Endothelial cell of umbilical vein (primary cell): ENCODE results near the gene LRRC61. TPM values are rescaled to one million over a fixed set of nuclear protein-coding genes. Genes with fewer than 3 reads are reported as not detected.

ENCODE experiments used
- BruUV-seq: library from RNA; stranded (reverse); fragments of 400-500 nt; replicated peaks from 2 replicates; lab custom pipeline; 2021; lab: Mats Ljungman, UMichigan
- CTCF ChIA-PET: fragments of 300-600, 350-600 bp; sonication (Branson Sonifier 250); formaldehyde crosslinking; loops from one replicate; lab custom pipeline; 2021; ENCODE audit warnings: antibody characterized with exemption, inconsistent platforms; lab: Charles Lee
- POLR2A ChIA-PET: fragments of 300-600, 350-600 bp; sonication (Branson Sonifier 250); formaldehyde crosslinking; loops from one replicate; lab custom pipeline; 2021; ENCODE audit warnings: antibody characterized with exemption, inconsistent platforms; lab: Charles Lee
- DNase-seq: peaks from one replicate; pipeline ENCODE4 v3.0.0-alpha.2; 2011; ENCODE audit warnings: low read depth, low spot score
- FAIRE-seq: peaks from 2 replicates; lab custom pipeline; 2011; peaks lifted over from hg19 to GRCh38; lab: Jason Lieb, UNC
- H2AFZ ChIP-seq: 2 replicates; pipeline ENCODE4 v1.6.0; 2012; ENCODE audit warnings: low read depth, low read length, control low read depth, inconsistent platforms
- H3K27ac ChIP-seq: 2 replicates; pipeline ENCODE4 v1.5.1; 2011; ENCODE audit warnings: low read depth, mild to moderate bottlenecking, control low read depth, low read length, moderate library complexity; ENCODE audit not compliant: insufficient read depth
- H3K27me3 ChIP-seq, 2 experiments: 2 replicates each; pipeline versions ENCODE4 v1.6.0 to v1.6.1; 2011; ENCODE audit warnings: low read length in 2 of 2, mixed read lengths in 1 of 2; ENCODE audit not compliant: control insufficient read depth in 2 of 2, insufficient read depth in 2 of 2
- H3K36me3 ChIP-seq, 2 experiments: 2 replicates in 1 of 2; 3 replicates in 1 of 2; pipeline ENCODE4 v1.5.1; 2011; ENCODE audit warnings: low read length in 2 of 2, mild to moderate bottlenecking in 1 of 2, moderate library complexity in 1 of 2; ENCODE audit not compliant: control insufficient read depth in 2 of 2, insufficient read depth in 2 of 2; ENCODE audit errors: extremely low read depth in 1 of 2
- H3K4me1 ChIP-seq: 3 replicates; pipeline ENCODE4 v1.5.1; 2011; ENCODE audit warnings: mild to moderate bottlenecking, low read length; ENCODE audit not compliant: control insufficient read depth, insufficient read depth; ENCODE audit errors: extremely low read depth
- H3K4me2 ChIP-seq: 2 replicates; pipeline ENCODE4 v1.6.1; 2011; ENCODE audit warnings: low read length, control low read depth, mixed read lengths; ENCODE audit not compliant: insufficient read depth
- H3K4me3 ChIP-seq, 3 experiments: fragments of 200-600 bp in 1 of 3; sonication (generic), shearing (Covaris generic) in 1 of 3; replicated peaks in 1 of 3; 2 replicates each; pipeline ENCODE4 v1.5.1; 2011 to 2016; ENCODE audit warnings: control low read depth in 3 of 3, low read length in 3 of 3, mild to moderate bottlenecking in 2 of 3, inconsistent platforms in 1 of 3, low read depth in 1 of 3, moderate library complexity in 1 of 3; ENCODE audit not compliant: insufficient read depth in 1 of 3
- H3K79me2 ChIP-seq: 2 replicates; pipeline ENCODE4 v1.6.0; 2012; ENCODE audit warnings: low read length, inconsistent platforms; ENCODE audit not compliant: control insufficient read depth, insufficient read depth
- H3K9ac ChIP-seq: replicated peaks from 2 replicates; pipeline ENCODE3; 2011; ENCODE audit warnings: low read length, control low read depth; ENCODE audit not compliant: insufficient read depth; ENCODE audit errors: extremely low read depth
- H3K9me1 ChIP-seq: replicated peaks from 3 replicates; pipeline ENCODE4 v1.6.0; 2011; ENCODE audit warnings: mild to moderate bottlenecking, low read length; ENCODE audit not compliant: control insufficient read depth, insufficient read depth; ENCODE audit errors: extremely low read depth
- H3K9me3 ChIP-seq: replicated peaks from 2 replicates; pipeline ENCODE4 v1.5.1; 2012; ENCODE audit warnings: low read length, inconsistent platforms; ENCODE audit not compliant: control insufficient read depth, insufficient read depth
- H4K20me1 ChIP-seq: replicated peaks from 2 replicates; pipeline ENCODE3; 2011; ENCODE audit warnings: mild to moderate bottlenecking, low read length; ENCODE audit not compliant: control insufficient read depth, insufficient read depth; ENCODE audit errors: extremely low read depth
- EZH2 ChIP-seq: IDR thresholded peaks from 2 replicates; pipeline ENCODE4 v1.6.1; 2012; ENCODE audit warnings: borderline replicate concordance, low read depth, mild to moderate bottlenecking, moderate library complexity, low read length, inconsistent platforms; ENCODE audit not compliant: severe bottlenecking
- GATA2 ChIP-seq: IDR thresholded peaks from 2 replicates; pipeline ENCODE4 v1.7.0; 2011; ENCODE audit warnings: low read depth, mild to moderate bottlenecking, moderate library complexity, mixed read lengths, low read length; ENCODE audit not compliant: insufficient read length, insufficient read depth
- JUN ChIP-seq: IDR thresholded peaks from 2 replicates; pipeline ENCODE4 v1.6.1; 2011; ENCODE audit warnings: borderline replicate concordance, low read depth; ENCODE audit not compliant: insufficient read length, insufficient read depth
- POLR2A ChIP-seq: IDR thresholded peaks from 2 replicates; pipeline ENCODE4 v1.6.1; 2012; ENCODE audit warnings: low read depth, mild to moderate bottlenecking, control low read depth, low read length
- POLR2AphosphoS5 ChIP-seq: IDR thresholded peaks from 2 replicates; pipeline ENCODE4 v1.6.1; 2012; ENCODE audit warnings: low read depth, mild to moderate bottlenecking, control low read depth, low read length, moderate library complexity; ENCODE audit not compliant: insufficient read depth
- dilution Hi-C: fragments of 300-500 bp; cut with MboI; formaldehyde crosslinking; loops from one replicate; pipeline ENCODE4 v1.15.0; 2019; ENCODE audit warnings: low sequenced_read_pairs; ENCODE audit not compliant: extremely low pct_ligation_motif_present
- intact Hi-C: fragments of 100-400 bp; cut with micrococcal nuclease; formaldehyde crosslinking; loops from one replicate; pipeline ENCODE4 v1.10.0; 2022
- polyA plus RNA-seq, 4 experiments: library from polyadenylated mRNA; depleted of rRNA in 3 of 4; stranded (reverse) in 3 of 4; unstranded in 1 of 4; fragments of >200 nt; gene quantifications; 2 replicates each; pipeline versions ENCODE4 v1.2.1 to v1.2.3, GENCODE V29; 2011 to 2012; ENCODE audit warnings: missing spikeins in 1 of 4
- total RNA-seq: library from RNA; stranded (reverse); gene quantifications from 2 replicates; pipeline ENCODE4 v1.2.3, GENCODE V29; 2021
- TF ChIP-seq, protein P1 (sequence below): IDR thresholded peaks from 2 replicates; pipeline ENCODE4 v1.6.1; 2011; ENCODE audit not compliant: insufficient read depth, insufficient read length

Gene LRRC61
- total and polyA plus RNA-seq, 2 donors (not counting 3 experiments of a cell fraction or from before 2014, with no cell fraction given): 0.72 TPM; not detected in 1

DNA sequence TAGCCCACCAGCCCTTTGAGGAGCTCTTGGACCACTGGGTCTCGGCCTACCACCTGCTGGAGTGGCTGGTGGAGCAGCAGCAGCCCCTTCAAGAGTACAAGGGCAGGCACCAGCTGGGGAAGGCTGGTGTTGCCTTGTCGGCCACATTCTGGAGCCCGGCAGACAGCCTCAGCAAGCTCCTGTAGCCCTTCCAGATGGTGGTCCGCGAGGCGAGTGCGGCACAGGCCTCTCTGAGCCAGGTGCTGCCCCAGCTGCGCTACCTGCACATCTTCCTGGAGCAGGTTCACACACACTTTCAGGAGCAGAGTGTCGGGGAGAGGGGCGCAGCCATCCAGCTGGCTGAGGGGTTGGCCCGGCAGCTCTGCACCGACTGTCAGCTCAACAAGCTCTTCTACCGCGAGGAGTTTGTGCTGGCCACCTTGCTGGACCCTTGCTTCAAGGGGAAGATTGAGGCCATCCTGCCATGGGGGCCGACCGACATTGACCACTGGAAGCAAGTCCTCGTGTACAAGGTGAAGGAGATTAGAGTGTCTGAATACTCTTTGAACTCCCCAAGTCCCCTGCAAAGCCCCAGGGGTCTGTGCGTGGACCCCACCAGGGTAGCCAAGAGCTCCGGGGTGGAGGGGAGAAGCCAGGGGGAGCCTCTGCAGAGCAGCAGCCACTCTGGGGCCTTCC, 7.2 kb downstream of the LRRC61 start:
- Histone ChIP-seq H3K36me3 (no peaks in the 10 kb centered on the region), H4K20me1 (no peaks in the 10 kb centered on the region), H3K9me3 (no peaks in the 10 kb centered on the region), H2AFZ (no peak overlapping the region), H3K27me3 (no peaks in the 10 kb centered on the region), H3K27ac (no peak overlapping the region), H3K4me3 (no peak overlapping the region), H3K9ac (no peak overlapping the region), H3K4me1 (no peaks in the 10 kb centered on the region), H3K9me1 (no peaks in the 10 kb centered on the region), H3K4me2 (no peak overlapping the region), H3K79me2 (no peaks in the 10 kb centered on the region)
- intact Hi-C loops: no loop called here
- dilution Hi-C loops: no loop called here
- DNase-seq (no peak), FAIRE-seq (no peak)
- POLR2A ChIA-PET: no interaction called here
- CTCF ChIA-PET: interaction anchor here (1.2 kb wide), 1 partner anchor 87 kb away, joined by 3 read pairs; no protein-coding TSS in a partner anchor
- no TSS peak for BruUV-seq
- TF ChIP-seq POLR2A (no peak), POLR2AphosphoS5 (no peak), EZH2 (no peak)
- TF ChIP-seq, protein P1, sequence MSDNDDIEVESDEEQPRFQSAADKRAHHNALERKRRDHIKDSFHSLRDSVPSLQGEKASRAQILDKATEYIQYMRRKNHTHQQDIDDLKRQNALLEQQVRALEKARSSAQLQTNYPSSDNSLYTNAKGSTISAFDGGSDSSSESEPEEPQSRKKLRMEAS: no peak

DNA sequence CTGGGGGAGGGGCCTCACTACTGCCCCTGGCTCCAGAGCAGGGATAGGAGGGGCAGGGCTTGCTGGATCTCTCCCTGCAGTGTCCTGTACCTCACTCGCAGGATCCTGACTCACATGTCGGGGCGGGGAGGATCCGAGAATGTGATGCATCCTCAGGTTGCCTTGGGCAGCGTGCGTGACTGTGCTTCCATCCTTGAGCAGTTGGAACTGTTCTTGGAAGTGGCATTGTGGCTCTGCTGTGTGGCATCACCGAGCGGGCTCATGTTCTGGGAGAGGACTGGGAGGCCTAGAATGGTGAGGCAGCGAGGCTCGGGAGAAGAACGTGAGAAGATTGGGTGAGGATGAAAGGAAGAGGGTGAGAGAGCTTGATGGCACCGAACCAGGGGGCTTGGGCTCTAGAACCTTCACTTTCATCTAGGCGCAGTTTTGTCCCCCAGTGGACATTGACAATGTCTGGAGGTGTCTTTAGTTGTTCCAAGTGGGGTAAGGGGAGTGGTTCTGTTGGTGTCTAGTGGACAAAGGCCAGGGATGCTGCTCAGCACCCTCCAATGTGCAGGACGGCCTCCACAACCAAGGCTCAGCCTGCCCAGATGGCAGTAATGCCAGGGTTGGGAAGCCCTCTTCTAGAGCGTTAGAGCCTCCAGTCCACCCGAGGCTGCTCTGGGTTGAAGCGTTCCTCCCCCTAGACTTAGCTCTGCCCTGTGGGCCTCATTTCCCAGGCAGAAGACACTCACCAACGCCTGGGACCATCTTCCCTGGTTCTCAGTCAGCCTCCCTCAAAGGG, 9.9 kb downstream of the LRRC61 start:
- FAIRE-seq: no peak
- no peaks in the 10 kb centered on the region for H3K9me1 ChIP-seq
- ChIA-PET POLR2A (no interaction called here), CTCF (no interaction called here)
- DNase-seq: no peak
- no peak for TF ChIP-seq POLR2AphosphoS5
- TF ChIP-seq GATA2: no peak
- no peak for TF ChIP-seq JUN
- no peak for TF ChIP-seq POLR2A
- no peaks in the 10 kb centered on the region for H4K20me1 ChIP-seq
- no peak overlapping the region for H3K9ac ChIP-seq
- intact Hi-C loops (no loop called here), dilution Hi-C loops (no loop called here)
- no peak overlapping the region for H3K4me3 ChIP-seq
- H3K4me2 ChIP-seq: no peak overlapping the region
- no TSS peak for BruUV-seq
- H3K4me1 ChIP-seq: no peaks in the 10 kb centered on the region
- H3K27me3 ChIP-seq: no peaks in the 10 kb centered on the region
- no peak overlapping the region for H2AFZ ChIP-seq
- H3K9me3 ChIP-seq: no peaks in the 10 kb centered on the region
- H3K36me3 ChIP-seq: no peaks in the 10 kb centered on the region
- no peak overlapping the region for H3K27ac ChIP-seq
- H3K79me2 ChIP-seq: no peaks in the 10 kb centered on the region
